K562 (cell line): ENCODE measurements around the gene CDC42SE2. TPM values are rescaled to one million over a fixed set of nuclear protein-coding genes. Genes with fewer than 3 reads are reported as not detected.

Experiments used
- DIDO1 ChIP-seq: fragments of 450-650 bp; IDR thresholded peaks from 2 replicates; pipeline ENCODE4 v1.6.1; 2016; ENCODE audit warnings: low read depth, missing biosample characterization, missing genetic modification characterization
- EP300 ChIP-seq: IDR thresholded peaks from 2 replicates; pipeline ENCODE4 v1.6.1; 2012; ENCODE audit warnings: low read length, improper control_type of control experiment
- MEF2D ChIP-seq: conservative IDR thresholded peaks from 2 replicates; pipeline ENCODE4 v1.6.1; 2016; ENCODE audit warnings: low read depth, missing genetic modification characterization, missing compliant biosample characterization
- MTA2 ChIP-seq: fragments of 450-650 bp; IDR thresholded peaks from 2 replicates; pipeline ENCODE4 v1.6.1; 2016; ENCODE audit warnings: low read depth
- NEUROD1 ChIP-seq: fragments of 150-350 bp; IDR thresholded peaks from 2 replicates; pipeline ENCODE4 v1.6.1; 2014; ENCODE audit warnings: borderline replicate concordance, low read length, low read depth; ENCODE audit not compliant: partially characterized antibody
- RBM15 ChIP-seq: fragments of 200-400 bp; formaldehyde crosslinking; IDR thresholded peaks from 2 replicates; pipeline ENCODE4 v1.6.1; 2018; ENCODE audit warnings: mild to moderate bottlenecking, low read length, moderate library complexity; ENCODE audit not compliant: insufficient read depth
- SP2 ChIP-seq: IDR thresholded peaks from 2 replicates; pipeline ENCODE4 v1.6.1; 2011; ENCODE audit warnings: mild to moderate bottlenecking, low read depth, low read length, moderate library complexity; ENCODE audit not compliant: poor library complexity, severe bottlenecking; ENCODE audit errors: extremely low read depth
- ZNF224 ChIP-seq: sonication (generic); formaldehyde crosslinking; IDR thresholded peaks from 2 replicates; pipeline ENCODE4 v1.8.0; 2022; ENCODE audit warnings: mild to moderate bottlenecking, missing genetic modification reagents
- ZNF253 ChIP-seq: fragments of 250-450 bp; sonication (Bioruptor Pico); conservative IDR thresholded peaks from 2 replicates; pipeline ENCODE4 v1.6.1; 2021; ENCODE audit warnings: mild to moderate bottlenecking
- ZNF507 ChIP-seq: conservative IDR thresholded peaks from 2 replicates; pipeline ENCODE4 v1.6.1; 2017; ENCODE audit warnings: missing genetic modification characterization, missing compliant biosample characterization
- ZNF586 ChIP-seq: fragments of 450-650 bp; formaldehyde crosslinking; conservative IDR thresholded peaks from 2 replicates; pipeline ENCODE4 v1.4.0; 2020; ENCODE audit warnings: mild to moderate bottlenecking, moderate library complexity
- ZNF780A ChIP-seq: fragments of 250-450 bp; sonication (Bioruptor Pico); IDR thresholded peaks from 2 replicates; pipeline ENCODE4 v1.5.0; 2021; ENCODE audit warnings: mild to moderate bottlenecking
- ZNF785 ChIP-seq: fragments of 250-450 bp; sonication (Bioruptor Pico); IDR thresholded peaks from 2 replicates; pipeline ENCODE4 v1.4.0; 2020; ENCODE audit warnings: mild to moderate bottlenecking
- polyA plus RNA-seq, 8 experiments: library from polyadenylated mRNA; depleted of rRNA in 4 of 8; stranded (reverse) in 5 of 8; unstranded in 3 of 8; fragments of >200 nt; fragmentation: Nextera tagmentation in 2 of 8; fragmentation: Illumina TruSeq in 1 of 8; extraction: Ambion mirVana in 2 of 8; extraction: Trizol in 1 of 8; gene quantifications; 2 replicates each; pipeline versions ENCODE4 v1.2.1 to v1.2.3, GENCODE V29; 2011 to 2014; ENCODE audit warnings: inconsistent platforms in 1 of 8, missing spikeins in 1 of 8
- total RNA-seq, 7 experiments: library from RNA; depleted of rRNA in 6 of 7; stranded (reverse); fragments of >200 nt in 6 of 7; fragmentation: Illumina TruSeq in 2 of 7; extraction: Trizol in 2 of 7; gene quantifications; 2 replicates each; pipeline versions ENCODE4 v1.2.1 to v1.2.3, GENCODE V29; 2011 to 2021; ENCODE audit warnings: low replicate concordance in 1 of 7
- TF ChIP-seq, protein P1 (sequence below): fragments of 250-450 bp; sonication (Bioruptor Pico); IDR thresholded peaks from 2 replicates; pipeline ENCODE4 v1.8.0; 2022; ENCODE audit warnings: moderate library complexity, mild to moderate bottlenecking, inconsistent platforms
- TF ChIP-seq, protein P2 (sequence below): fragments of 250-450 bp; sonication (Bioruptor Pico); IDR thresholded peaks from 2 replicates; pipeline ENCODE4 v1.5.1; 2021; ENCODE audit warnings: mild to moderate bottlenecking
- TF ChIP-seq, protein P3 (sequence below): fragments of 450-650 bp; IDR thresholded peaks from 2 replicates; pipeline ENCODE4 v1.6.1; 2017; ENCODE audit warnings: antibody characterized with exemption, mild to moderate bottlenecking
- TF ChIP-seq, protein P4 (sequence below): fragments of 250-450 bp; sonication (Bioruptor Pico); IDR thresholded peaks from 2 replicates; pipeline ENCODE4 v1.4.0; 2020
- TF ChIP-seq, protein P5 (sequence below), 2 experiments: fragments of 450-650 bp; IDR thresholded peaks; 2 replicates each; pipeline ENCODE4 v1.6.1; 2016

The CDC42SE2 gene
- total and polyA plus RNA-seq, 9 of the 15 experiments (the other 6 are each of a cell fraction or from before 2014, with no cell fraction given): 24.8 to 44.3 (median 32.7) TPM

DNA sequence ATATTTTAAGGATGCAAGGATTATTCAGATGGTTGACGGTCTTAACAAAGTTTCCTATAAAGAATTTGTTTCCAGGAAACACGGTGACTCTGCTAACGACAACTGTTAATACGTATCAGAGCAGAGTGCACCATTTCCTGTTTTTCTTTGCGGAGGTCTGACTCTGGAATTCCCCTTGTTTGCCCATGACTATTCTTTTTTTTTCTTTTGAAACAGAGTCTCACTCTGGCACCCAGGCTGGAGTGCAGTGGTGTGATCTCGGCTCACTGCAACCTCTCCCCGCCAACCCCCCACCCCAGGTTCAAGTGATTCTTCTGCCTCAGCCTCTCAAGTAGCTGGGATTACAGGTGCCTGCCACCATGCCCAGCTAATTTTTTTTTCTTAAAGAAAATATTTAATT is 115.9 kb downstream of the CDC42SE2 start (continued):
- TF ChIP-seq, protein P1, sequence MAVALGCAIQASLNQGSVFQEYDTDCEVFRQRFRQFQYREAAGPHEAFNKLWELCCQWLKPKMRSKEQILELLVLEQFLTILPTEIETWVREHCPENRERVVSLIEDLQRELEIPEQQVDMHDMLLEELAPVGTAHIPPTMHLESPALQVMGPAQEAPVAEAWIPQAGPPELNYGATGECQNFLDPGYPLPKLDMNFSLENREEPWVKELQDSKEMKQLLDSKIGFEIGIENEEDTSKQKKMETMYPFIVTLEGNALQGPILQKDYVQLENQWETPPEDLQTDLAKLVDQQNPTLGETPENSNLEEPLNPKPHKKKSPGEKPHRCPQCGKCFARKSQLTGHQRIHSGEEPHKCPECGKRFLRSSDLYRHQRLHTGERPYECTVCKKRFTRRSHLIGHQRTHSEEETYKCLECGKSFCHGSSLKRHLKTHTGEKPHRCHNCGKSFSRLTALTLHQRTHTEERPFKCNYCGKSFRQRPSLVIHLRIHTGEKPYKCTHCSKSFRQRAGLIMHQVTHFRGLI (CRISPR knock-in tag): 0 out of 2 replicates have a peak, but pooled peaks have one; percentile 9
- TF ChIP-seq, protein P2, sequence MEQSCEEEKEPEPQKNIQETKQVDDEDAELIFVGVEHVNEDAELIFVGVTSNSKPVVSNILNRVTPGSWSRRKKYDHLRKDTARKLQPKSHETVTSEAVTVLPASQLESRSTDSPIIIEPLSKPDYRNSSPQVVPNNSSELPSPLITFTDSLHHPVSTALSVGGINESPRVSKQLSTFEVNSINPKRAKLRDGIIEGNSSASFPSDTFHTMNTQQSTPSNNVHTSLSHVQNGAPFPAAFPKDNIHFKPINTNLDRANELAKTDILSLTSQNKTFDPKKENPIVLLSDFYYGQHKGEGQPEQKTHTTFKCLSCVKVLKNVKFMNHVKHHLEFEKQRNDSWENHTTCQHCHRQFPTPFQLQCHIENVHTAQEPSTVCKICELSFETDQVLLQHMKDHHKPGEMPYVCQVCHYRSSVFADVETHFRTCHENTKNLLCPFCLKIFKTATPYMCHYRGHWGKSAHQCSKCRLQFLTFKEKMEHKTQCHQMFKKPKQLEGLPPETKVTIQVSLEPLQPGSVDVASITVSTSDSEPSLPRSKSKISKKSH (CRISPR knock-in tag): no peak
- TF ChIP-seq ZNF224 (no peak), MEF2D (no peak), ZNF586 (CRISPR knock-in tag) (no peak), RBM15 (no peak), ZNF253 (no peak), ZNF780A (CRISPR knock-in tag) (no peak), NEUROD1 (no peak), ZNF785 (CRISPR knock-in tag) (no peak), DIDO1 (no peak), SP2 (no peak), ZNF507 (no peak), MTA2 (no peak), EP300 (peak; percentile 43; the same call in 1 of the 2 replicates)
- TF ChIP-seq, protein P3, sequence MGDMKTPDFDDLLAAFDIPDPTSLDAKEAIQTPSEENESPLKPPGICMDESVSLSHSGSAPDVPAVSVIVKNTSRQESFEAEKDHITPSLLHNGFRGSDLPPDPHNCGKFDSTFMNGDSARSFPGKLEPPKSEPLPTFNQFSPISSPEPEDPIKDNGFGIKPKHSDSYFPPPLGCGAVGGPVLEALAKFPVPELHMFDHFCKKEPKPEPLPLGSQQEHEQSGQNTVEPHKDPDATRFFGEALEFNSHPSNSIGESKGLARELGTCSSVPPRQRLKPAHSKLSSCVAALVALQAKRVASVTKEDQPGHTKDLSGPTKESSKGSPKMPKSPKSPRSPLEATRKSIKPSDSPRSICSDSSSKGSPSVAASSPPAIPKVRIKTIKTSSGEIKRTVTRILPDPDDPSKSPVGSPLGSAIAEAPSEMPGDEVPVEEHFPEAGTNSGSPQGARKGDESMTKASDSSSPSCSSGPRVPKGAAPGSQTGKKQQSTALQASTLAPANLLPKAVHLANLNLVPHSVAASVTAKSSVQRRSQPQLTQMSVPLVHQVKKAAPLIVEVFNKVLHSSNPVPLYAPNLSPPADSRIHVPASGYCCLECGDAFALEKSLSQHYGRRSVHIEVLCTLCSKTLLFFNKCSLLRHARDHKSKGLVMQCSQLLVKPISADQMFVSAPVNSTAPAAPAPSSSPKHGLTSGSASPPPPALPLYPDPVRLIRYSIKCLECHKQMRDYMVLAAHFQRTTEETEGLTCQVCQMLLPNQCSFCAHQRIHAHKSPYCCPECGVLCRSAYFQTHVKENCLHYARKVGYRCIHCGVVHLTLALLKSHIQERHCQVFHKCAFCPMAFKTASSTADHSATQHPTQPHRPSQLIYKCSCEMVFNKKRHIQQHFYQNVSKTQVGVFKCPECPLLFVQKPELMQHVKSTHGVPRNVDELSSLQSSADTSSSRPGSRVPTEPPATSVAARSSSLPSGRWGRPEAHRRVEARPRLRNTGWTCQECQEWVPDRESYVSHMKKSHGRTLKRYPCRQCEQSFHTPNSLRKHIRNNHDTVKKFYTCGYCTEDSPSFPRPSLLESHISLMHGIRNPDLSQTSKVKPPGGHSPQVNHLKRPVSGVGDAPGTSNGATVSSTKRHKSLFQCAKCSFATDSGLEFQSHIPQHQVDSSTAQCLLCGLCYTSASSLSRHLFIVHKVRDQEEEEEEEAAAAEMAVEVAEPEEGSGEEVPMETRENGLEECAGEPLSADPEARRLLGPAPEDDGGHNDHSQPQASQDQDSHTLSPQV: 0 out of 2 replicates have a peak, but pooled peaks have one; percentile 6
- TF ChIP-seq, protein P4, sequence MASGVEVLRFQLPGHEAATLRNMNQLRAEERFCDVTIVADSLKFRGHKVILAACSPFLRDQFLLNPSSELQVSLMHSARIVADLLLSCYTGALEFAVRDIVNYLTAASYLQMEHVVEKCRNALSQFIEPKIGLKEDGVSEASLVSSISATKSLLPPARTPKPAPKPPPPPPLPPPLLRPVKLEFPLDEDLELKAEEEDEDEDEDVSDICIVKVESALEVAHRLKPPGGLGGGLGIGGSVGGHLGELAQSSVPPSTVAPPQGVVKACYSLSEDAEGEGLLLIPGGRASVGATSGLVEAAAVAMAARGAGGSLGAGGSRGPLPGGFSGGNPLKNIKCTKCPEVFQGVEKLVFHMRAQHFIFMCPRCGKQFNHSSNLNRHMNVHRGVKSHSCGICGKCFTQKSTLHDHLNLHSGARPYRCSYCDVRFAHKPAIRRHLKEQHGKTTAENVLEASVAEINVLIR (CRISPR knock-in tag): no peak
- TF ChIP-seq, protein P5, sequence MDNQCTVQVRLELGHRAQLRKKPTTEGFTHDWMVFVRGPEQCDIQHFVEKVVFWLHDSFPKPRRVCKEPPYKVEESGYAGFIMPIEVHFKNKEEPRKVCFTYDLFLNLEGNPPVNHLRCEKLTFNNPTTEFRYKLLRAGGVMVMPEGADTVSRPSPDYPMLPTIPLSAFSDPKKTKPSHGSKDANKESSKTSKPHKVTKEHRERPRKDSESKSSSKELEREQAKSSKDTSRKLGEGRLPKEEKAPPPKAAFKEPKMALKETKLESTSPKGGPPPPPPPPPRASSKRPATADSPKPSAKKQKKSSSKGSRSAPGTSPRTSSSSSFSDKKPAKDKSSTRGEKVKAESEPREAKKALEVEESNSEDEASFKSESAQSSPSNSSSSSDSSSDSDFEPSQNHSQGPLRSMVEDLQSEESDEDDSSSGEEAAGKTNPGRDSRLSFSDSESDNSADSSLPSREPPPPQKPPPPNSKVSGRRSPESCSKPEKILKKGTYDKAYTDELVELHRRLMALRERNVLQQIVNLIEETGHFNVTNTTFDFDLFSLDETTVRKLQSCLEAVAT (IDR thresholded peaks at IDR 0.05): no peak
